ENCODE results near the gene SDSL. TPM values are rescaled to one million over a fixed set of nuclear protein-coding genes. Genes with fewer than 3 reads are reported as not detected.

The SDSL gene
- total and polyA plus RNA-seq, 10 of the 15 experiments (the other 5 are each of a cell fraction or from before 2014, with no cell fraction given): 0.18 to 4.4 (median 1.0) TPM

DNA sequence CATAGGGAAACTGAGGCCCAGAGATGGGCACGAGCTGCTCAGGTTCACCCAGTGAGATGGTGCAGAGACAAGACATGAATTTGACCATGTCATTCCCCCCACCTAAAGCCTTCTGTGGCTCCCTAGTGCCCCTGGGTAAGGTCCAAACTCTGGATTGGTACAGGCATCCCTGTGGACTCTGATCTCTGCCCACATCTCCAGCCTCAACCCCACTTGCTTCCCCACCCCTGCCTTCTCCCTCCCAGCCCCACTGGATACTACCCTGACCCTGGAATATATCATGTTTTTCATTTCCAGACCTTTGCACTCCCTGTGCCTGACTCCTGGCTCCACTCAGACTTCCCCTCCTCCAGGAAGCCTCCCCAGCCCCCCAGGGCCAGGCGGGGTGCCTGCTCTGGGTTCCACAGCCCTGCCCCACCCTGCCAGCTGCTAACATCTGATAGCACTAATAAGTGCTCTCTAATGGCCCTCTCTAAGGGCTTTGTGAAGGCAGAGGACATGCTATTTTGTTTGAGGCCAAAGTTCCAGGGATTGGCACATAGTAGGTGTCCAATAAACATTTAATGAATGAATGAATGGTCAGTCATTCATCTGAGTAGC lies 1.1 kb upstream of the SDSL start (continued):
- no peak for TF ChIP-seq RELB (IDR thresholded peaks at IDR 0.05; ENCODE audit: low read depth)
- no peak for TF ChIP-seq NR2C1 (IDR thresholded peaks at IDR 0.05)
- no peak for TF ChIP-seq KAT2A (conservative IDR thresholded peaks at IDR 0.05; ENCODE audit: control insufficient read depth, low read depth, low read length)
- no peak for TF ChIP-seq IKZF2 (IDR thresholded peaks at IDR 0.05)
- TF ChIP-seq CEBPZ (IDR thresholded peaks at IDR 0.05; ENCODE audit: low read depth, low read length): no peak
- no peak for TF ChIP-seq IRF3 (IDR thresholded peaks at IDR 0.05)
- TF ChIP-seq TCF3 (IDR thresholded peaks at IDR 0.05; ENCODE audit: borderline replicate concordance, insufficient read depth, low read depth, low read length): no peak
- TF ChIP-seq RAD21 (IDR thresholded peaks at IDR 0.05; ENCODE audit: insufficient read depth, low read depth, low read length): no peak
- TF ChIP-seq MXI1 (IDR thresholded peaks at IDR 0.05; ENCODE audit: low read depth, low read length): no peak
- TF ChIP-seq POLR2A (IDR thresholded peaks at IDR 0.05; ENCODE audit: low read depth, low read length): no peak
- no peak for TF ChIP-seq E2F8 (IDR thresholded peaks at IDR 0.05; ENCODE audit: low read depth, partially characterized antibody)
